Heart left ventricle (tissue), 16 donors: ENCODE results near the gene PRKN. TPM values are rescaled to one million over a fixed set of nuclear protein-coding genes. Genes with fewer than 3 reads are reported as not detected.

Source experiments
- ATAC-seq, 4 donors: fragments of 200-7000 bp; cut with Tn5 transposase; one replicate each; pipeline ENCODE4 v1.9.1; 2020 to 2022; ENCODE audit warnings: moderate library complexity in 4 of 4, mild to moderate bottlenecking in 3 of 4, moderate number of reproducible peaks in 1 of 4
- DNase-seq, 5 donors: peaks; one replicate each; pipeline ENCODE4 v3.0.0-alpha.2; 2020
- H3K27ac ChIP-seq, 12 donors: fragments of 200-600 bp; sonication (generic) in 4 of 12; one replicate each; pipeline versions ENCODE4 v1.5.0 to v1.8.0; 2016 to 2022; ENCODE audit warnings: mild to moderate bottlenecking in 2 of 12
- H3K27me3 ChIP-seq, 9 donors: fragments of 200-600 bp; sonication (generic) in 2 of 9; one replicate each; pipeline versions ENCODE4 v1.5.1 to v1.8.0; 2016 to 2022; ENCODE audit warnings: mild to moderate bottlenecking in 3 of 9
- H3K36me3 ChIP-seq, 9 donors: fragments of 200-600 bp; sonication (generic) in 2 of 9; one replicate each; pipeline versions ENCODE4 v1.5.0 to v1.8.0; 2018 to 2022; ENCODE audit warnings: mild to moderate bottlenecking in 2 of 9
- H3K4me1 ChIP-seq, 12 donors: fragments of 200-600 bp; sonication (generic) in 4 of 12; one replicate each; pipeline versions ENCODE4 v1.5.0 to v1.8.0; 2016 to 2022; ENCODE audit warnings: mild to moderate bottlenecking in 3 of 12
- H3K4me3 ChIP-seq, 12 donors: fragments of 200-600 bp; sonication (generic) in 4 of 12; one replicate each; pipeline versions ENCODE4 v1.5.0 to v1.8.0; 2017 to 2022; ENCODE audit warnings: mild to moderate bottlenecking in 9 of 12, moderate library complexity in 4 of 12
- H3K9me3 ChIP-seq, 12 donors: fragments of 200-600 bp; sonication (generic) in 4 of 12; one replicate each; pipeline versions ENCODE4 v1.5.0 to v1.8.0; 2016 to 2022; ENCODE audit warnings: mild to moderate bottlenecking in 1 of 12
- CTCF ChIP-seq, 12 donors: fragments of 200-600 bp; sonication (generic) in 4 of 12; IDR thresholded peaks; one replicate each; pipeline versions ENCODE4 v1.5.0 to v1.8.0; 2018 to 2022; ENCODE audit warnings: antibody characterized with exemption in 12 of 12, mild to moderate bottlenecking in 5 of 12
- POLR2A ChIP-seq, 2 donors: fragments of 450-650 bp; IDR thresholded peaks; one replicate each; pipeline ENCODE4 v1.6.1; 2017; ENCODE audit warnings: antibody characterized with exemption in 2 of 2, mild to moderate bottlenecking in 2 of 2, moderate library complexity in 2 of 2
- WGBS, 4 donors: extraction: QIAGEN DNeasy Blood & Tissue Kit in 2 of 4; methylation state at CpG; one replicate each; pipeline versions ENCODE4 v1.1.5 to v1.1.7; 2013 to 2018; 5-methylcytosine and 5-hydroxymethylcytosine counted together
- intact Hi-C, 10 donors: fragments of 100-400 bp; cut with DNase I; formaldehyde crosslinking; loops; one replicate each; pipeline versions ENCODE4 v1.11.1 to v1.14.2; 2022
- polyA plus RNA-seq, 2 donors: library from polyadenylated mRNA; stranded (reverse); fragments of 200-250 nt; gene quantifications; one replicate each; pipeline ENCODE4 v1.2.3, GENCODE V29; 2013
- total RNA-seq, 9 donors: library from RNA; depleted of rRNA in 2 of 9; stranded (reverse); fragments of >200 nt in 2 of 9; fragmentation: NEBNext Ultra II Directional in 3 of 9; extraction: Animal tissue kit (Norgen Biotek cat#: 25700) in 3 of 9; gene quantifications; one replicate each; pipeline versions ENCODE4 v1.1.0 to v1.2.4, GENCODE V29; 2016 to 2023
- donor health status: ischemic (EF 13 %, LVEDD 7.1; RV severe dilation, severe dysfunction).
- donor health status: healthy with polysubstance abuse.
- donor health status: DM: no; HTN: yes; CAD: no.
- donor health status: DM: no; HTN: no; CAD: no.
- donor health status: ischemic (EF 25% LVEDD 6.9; RV normal size, moderate dysfunction).
- donor health status: ischemic (EF 25% LVEDD 5.7; RV mildly dilated, moderate dysfunction).
- donor health status: healthy.
- donor health status: DM: yes; HTN: yes; CAD: no.
- donor health status: ischemic (EF 35%, LVEDD 5.7; RV mildly dilated, moderate dysfunction).
- donor health status: nonischemic (EF 11% LVEDD 7.7; RV severe dilation, severe dysfunction).
- donor health status: DM: yes; HTN: yes; CAD: no.
- donor health status: PGD.
- donor health status: ischemic (EF 29% LVEDD 5.4; RV normal size, mild dysfunction).
- donor health status: nonischemic (EF 23%, LVEDD 6.1; RV moderate dilation, normal function).

PRKN gene
- total and polyA plus RNA-seq, 11 donors = 3.4 to 32.5 (median 21.2) TPM

GRCh38 chr6:161299726-161300125 is 1427.8 kb downstream of the PRKN start:
- Histone ChIP-seq H3K9me3 (no peaks in the 10 kb centered on the region), H3K27ac (no peak overlapping the region), H3K36me3 (no peaks in the 10 kb centered on the region), H3K4me3 (no peak overlapping the region), H3K27me3 (no peaks in the 10 kb centered on the region), H3K4me1 (peaks cover 0 to 6% (median 0%) of the 10 kb centered on the region in 12 donors)
- ATAC-seq = no peak
- intact Hi-C loops = no loop called here
- WGBS, 4 donors = 89 to 95% (median 93%) methylated on average over 4 of the region's 4 CpGs
- TF ChIP-seq POLR2A (IDR thresholded peaks at IDR 0.05) = no peak
- TF ChIP-seq CTCF (IDR thresholded peaks at IDR 0.05) = no peak
- DNase-seq = no peak

Other genes with a start within 250 kb of the PRKN start
- gene PACRG, start 208 bp upstream of the PRKN start, total RNA-seq = 10 to 100 TPM in 7 of 9 donors, 1 to 10 TPM in 2; 3.2 to 83.3 (median 11.9) TPM
- gene PACRG, start 208 bp upstream of the PRKN start, polyA plus RNA-seq = 1 to 10 TPM; 2.0 to 9.0 TPM